ENCODE measurements around the gene AVEN. TPM values are rescaled to one million over a fixed set of nuclear protein-coding genes. Genes with fewer than 3 reads are reported as not detected.
"Not testable (repeated sequence)": the region's sequence is repeated elsewhere in the genome, so short reads cannot be mapped to it uniquely, and the experiment has no call there.

The AVEN gene
- total and polyA plus RNA-seq, 3 donors from 2014 or later, result 23.4 to 35.1 (median 25.4) TPM

DNA sequence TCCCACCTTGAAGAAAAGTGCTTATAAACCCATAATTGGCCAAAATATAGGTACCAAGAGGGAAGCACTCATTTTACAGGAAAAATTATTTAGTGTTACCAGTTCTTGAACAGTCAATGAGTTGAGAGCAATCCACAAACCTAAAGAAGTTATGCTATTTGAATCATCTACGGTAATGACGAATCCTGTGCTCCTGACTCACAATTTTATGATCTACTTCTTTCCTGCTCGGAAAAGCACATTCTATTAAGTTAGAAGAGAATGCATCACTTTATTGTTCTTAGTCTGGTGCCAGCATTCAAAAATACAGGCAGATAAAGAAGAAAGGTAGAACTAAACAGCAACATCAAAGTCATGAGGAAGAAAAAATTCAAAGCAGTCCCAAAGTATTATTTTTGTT, 37.5 kb downstream of the AVEN start:
- Histone ChIP-seq H3K4me3 (no peak overlapping the region), H3K27me3 (no peaks in the 10 kb centered on the region), H3K36me3 (ENCODE audit: low read depth, missing control alignments) (no peaks in the 10 kb centered on the region), H3K27ac (no peak overlapping the region), H3K4me1 (no peaks in the 10 kb centered on the region), H3K9me3 (no peaks in the 10 kb centered on the region)
- 58 to 62% methylated on average over 3 of the region's 3 CpGs for WGBS, 2 donors
- TF ChIP-seq POLR2A (IDR thresholded peaks at IDR 0.05), result no peak
- TF ChIP-seq, protein P1, sequence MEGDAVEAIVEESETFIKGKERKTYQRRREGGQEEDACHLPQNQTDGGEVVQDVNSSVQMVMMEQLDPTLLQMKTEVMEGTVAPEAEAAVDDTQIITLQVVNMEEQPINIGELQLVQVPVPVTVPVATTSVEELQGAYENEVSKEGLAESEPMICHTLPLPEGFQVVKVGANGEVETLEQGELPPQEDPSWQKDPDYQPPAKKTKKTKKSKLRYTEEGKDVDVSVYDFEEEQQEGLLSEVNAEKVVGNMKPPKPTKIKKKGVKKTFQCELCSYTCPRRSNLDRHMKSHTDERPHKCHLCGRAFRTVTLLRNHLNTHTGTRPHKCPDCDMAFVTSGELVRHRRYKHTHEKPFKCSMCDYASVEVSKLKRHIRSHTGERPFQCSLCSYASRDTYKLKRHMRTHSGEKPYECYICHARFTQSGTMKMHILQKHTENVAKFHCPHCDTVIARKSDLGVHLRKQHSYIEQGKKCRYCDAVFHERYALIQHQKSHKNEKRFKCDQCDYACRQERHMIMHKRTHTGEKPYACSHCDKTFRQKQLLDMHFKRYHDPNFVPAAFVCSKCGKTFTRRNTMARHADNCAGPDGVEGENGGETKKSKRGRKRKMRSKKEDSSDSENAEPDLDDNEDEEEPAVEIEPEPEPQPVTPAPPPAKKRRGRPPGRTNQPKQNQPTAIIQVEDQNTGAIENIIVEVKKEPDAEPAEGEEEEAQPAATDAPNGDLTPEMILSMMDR (IDR thresholded peaks at IDR 0.05), result no peak
- no peak for DNase-seq
- intact Hi-C loops (cut with DNase I; ENCODE audit: low total_unique reads), result no loop called here

DNA sequence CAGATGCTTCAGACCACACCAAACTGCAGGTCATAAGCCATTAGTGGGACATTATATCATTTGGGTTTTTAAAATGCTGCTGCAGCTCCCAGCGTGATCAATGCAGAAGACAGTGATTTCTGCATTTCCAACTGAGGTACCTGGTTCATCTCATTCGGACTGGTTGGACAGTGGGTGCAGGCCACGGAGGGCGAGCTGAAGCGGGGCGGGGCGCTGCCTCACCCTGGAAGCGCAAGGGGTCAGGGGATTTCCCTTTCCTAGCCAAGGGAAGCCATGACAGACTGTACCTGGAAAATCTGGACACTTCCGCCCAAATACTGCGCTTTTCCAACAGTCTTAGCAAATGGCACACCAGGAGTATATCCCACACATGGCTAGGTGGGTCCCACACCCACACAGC, 43.3 kb downstream of the AVEN start:
- intact Hi-C loops (cut with DNase I; ENCODE audit: low total_unique reads); H3K27ac ChIP-seq; H3K4me3 ChIP-seq: not testable (repeated sequence)

DNA sequence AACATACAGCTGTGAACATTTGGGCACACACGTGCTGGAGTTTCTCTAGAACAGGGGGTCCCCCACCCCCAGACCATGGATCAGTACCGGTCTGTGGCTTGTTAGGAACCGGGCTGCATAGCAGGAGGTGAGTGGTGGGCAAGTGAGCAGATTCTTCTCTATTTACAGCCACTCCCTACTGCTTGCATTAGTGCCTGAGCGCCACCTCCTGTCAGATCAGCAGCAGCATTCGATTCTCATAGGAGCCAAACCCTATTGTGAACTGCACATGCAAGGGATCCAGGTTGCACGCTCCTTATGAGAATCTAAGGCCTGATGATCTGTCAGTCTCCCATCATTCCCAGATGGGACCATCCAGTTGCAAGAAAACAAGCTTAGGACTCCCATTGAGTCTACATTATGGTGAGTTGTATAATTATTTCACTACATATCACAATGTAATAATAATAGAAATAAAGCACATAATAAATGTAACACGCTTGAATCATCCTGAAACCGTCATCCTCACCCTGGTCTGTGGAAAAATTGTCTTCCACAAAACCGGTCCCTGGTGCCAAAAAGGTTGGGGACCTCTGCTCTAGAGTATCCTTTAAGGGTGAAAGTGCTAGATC, 44.9 kb downstream of the AVEN start:
- Histone ChIP-seq H3K4me1 (no peaks in the 10 kb centered on the region), H3K4me3 (no peak overlapping the region), H3K36me3 (ENCODE audit: low read depth, missing control alignments) (no peaks in the 10 kb centered on the region), H3K9me3 (no peaks in the 10 kb centered on the region), H3K27me3 (no peaks in the 10 kb centered on the region), H3K27ac (no peak overlapping the region)
- no peak for TF ChIP-seq POLR2A (IDR thresholded peaks at IDR 0.05)
- TF ChIP-seq, protein P1 (IDR thresholded peaks at IDR 0.05), result no peak
- intact Hi-C loops (cut with DNase I; ENCODE audit: low total_unique reads), result no loop called here
- no peak for DNase-seq
- 85 to 88% methylated on average over 8 to 9 of the region's 9 CpGs for WGBS, 2 donors

More for the DNA sequence above, 43.3 kb downstream of the AVEN start:
- H3K4me1 ChIP-seq; DNase-seq; H3K36me3 ChIP-seq (ENCODE audit: low read depth, missing control alignments); H3K27me3 ChIP-seq; H3K9me3 ChIP-seq: not testable (repeated sequence)
- WGBS, 2 donors, result 89 to 95% methylated on average over 10 of the region's 10 CpGs

DNA sequence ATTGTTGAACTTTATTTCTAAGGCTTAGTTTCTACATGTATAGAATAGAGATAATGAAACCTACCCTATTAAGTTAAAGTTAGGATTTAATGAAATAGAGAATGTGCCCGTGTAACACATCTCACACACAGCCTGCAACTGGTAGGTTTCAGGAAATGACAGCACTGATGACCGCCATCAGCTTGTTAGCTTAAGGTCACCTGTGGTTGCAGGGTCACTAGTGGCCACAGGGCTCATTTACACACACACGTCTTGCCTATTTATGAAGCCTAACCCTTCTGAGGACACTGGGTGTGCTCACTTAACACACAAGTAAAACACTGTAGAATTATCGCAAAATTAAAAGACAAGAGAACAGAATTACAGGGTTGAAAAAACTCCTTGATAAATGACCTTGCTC, 50.6 kb downstream of the AVEN start:
- DNase-seq, result no peak
- no peak overlapping the region for H3K27ac ChIP-seq
- intact Hi-C loops (cut with DNase I; ENCODE audit: low total_unique reads), result no loop called here
- no peaks in the 10 kb centered on the region for H3K36me3 ChIP-seq (ENCODE audit: low read depth, missing control alignments)
- H3K27me3 ChIP-seq, result no peaks in the 10 kb centered on the region
- H3K4me1 ChIP-seq, result peaks cover 14% of the 10 kb centered on the region
- 81 to 83% methylated on average over 4 of the region's 4 CpGs for WGBS, 2 donors
- TF ChIP-seq, protein P1 (IDR thresholded peaks at IDR 0.05), result no peak
- no peak for TF ChIP-seq POLR2A (IDR thresholded peaks at IDR 0.05)
- no peak overlapping the region for H3K4me3 ChIP-seq
- H3K9me3 ChIP-seq, result no peaks in the 10 kb centered on the region

DNA sequence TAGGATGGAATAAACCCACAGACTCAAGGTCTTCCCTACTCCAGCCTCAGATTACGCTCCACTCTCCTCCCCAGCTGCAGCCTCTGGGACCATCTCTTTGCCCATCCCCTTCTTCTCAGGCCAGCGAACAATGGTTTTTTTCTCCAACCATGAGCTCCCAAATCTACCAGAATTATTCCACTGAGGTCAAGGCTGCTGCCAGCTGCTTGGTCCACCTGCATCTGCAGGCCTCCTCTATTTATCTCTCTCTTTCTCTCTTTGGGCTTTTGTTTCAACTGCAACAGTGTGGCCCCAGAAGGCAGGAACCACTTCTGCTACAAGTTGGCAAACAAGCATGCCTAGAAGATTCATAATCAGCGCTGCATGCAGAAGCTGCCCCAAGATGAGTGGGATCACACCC, 51.6 kb downstream of the AVEN start:
- H3K27me3 ChIP-seq, result no peaks in the 10 kb centered on the region
- no peak overlapping the region for H3K27ac ChIP-seq
- whole genome bisulfite sequencing, 2 donors, result 60 to 72% methylated on average over 3 of the region's 3 CpGs
- peaks cover 14% of the 10 kb centered on the region for H3K4me1 ChIP-seq
- no peak overlapping the region for H3K4me3 ChIP-seq
- DNase-seq, result peak; percentile 41
- no peaks in the 10 kb centered on the region for H3K36me3 ChIP-seq (ENCODE audit: low read depth, missing control alignments)
- intact Hi-C loops (cut with DNase I; ENCODE audit: low total_unique reads), result no loop called here
- no peaks in the 10 kb centered on the region for H3K9me3 ChIP-seq
- TF ChIP-seq, protein P1 (IDR thresholded peaks at IDR 0.05), result no peak
